ENCODE measurements around the gene CRIP1. TPM values are rescaled to one million over a fixed set of nuclear protein-coding genes. Genes with fewer than 3 reads are reported as not detected.

The CRIP1 gene
- total RNA-seq, 4 donors from 2014 or later, result 28.6 to 140 (median 76.2) TPM

GRCh38 chr14:105439710-105440553, 46.8 kb upstream of the CRIP1 start:
- Histone ChIP-seq H3K27ac (no peak overlapping the region), H3K36me3 (peaks cover 15% of the 10 kb centered on the region), H3K9me3 (no peaks in the 10 kb centered on the region), H3K27me3 (no peaks in the 10 kb centered on the region), H3K4me1 (peaks cover 10% of the 10 kb centered on the region), H3K4me3 (no peak overlapping the region)
- no peak for TF ChIP-seq POLR2AphosphoS5 (IDR thresholded peaks at IDR 0.05)
- TF ChIP-seq POLR2A (IDR thresholded peaks at IDR 0.05), result no peak
- TF ChIP-seq CTCF (IDR thresholded peaks at IDR 0.05), result no peak
- TF ChIP-seq EP300 (IDR thresholded peaks at IDR 0.05), result no peak
- no peak for DNase-seq (ENCODE audit: low spot score in 2 of 2)
- 94% methylated on average over 17 of the region's 33 CpGs for WGBS

- H3K9me3 ChIP-seq, result no peaks in the 10 kb centered on the region
- no peak overlapping the region for H3K4me3 ChIP-seq
- H3K36me3 ChIP-seq, result peaks cover 15% of the 10 kb centered on the region
- no peaks in the 10 kb centered on the region for H3K27me3 ChIP-seq
- DNase-seq (ENCODE audit: low spot score in 2 of 2), result no peak
- TF ChIP-seq POLR2AphosphoS5 (IDR thresholded peaks at IDR 0.05), result no peak
- no peak for TF ChIP-seq CTCF (IDR thresholded peaks at IDR 0.05)
- TF ChIP-seq EP300 (IDR thresholded peaks at IDR 0.05), result no peak
- no peak for TF ChIP-seq POLR2A (IDR thresholded peaks at IDR 0.05)
- H3K27ac ChIP-seq, result no peak overlapping the region
- whole genome bisulfite sequencing, result 88% methylated on average over 12 of the region's 15 CpGs
- peaks cover 10% of the 10 kb centered on the region for H3K4me1 ChIP-seq
Observed at GRCh38 chr14:105440554-105440900, 46.2 kb upstream of the CRIP1 start.

- Histone ChIP-seq H3K9me3 (no peaks in the 10 kb centered on the region), H3K4me1 (peaks cover 10% of the 10 kb centered on the region), H3K4me3 (no peak overlapping the region), H3K27ac (no peak overlapping the region), H3K27me3 (no peaks in the 10 kb centered on the region), H3K36me3 (peaks cover 15% of the 10 kb centered on the region)
- TF ChIP-seq CTCF (IDR thresholded peaks at IDR 0.05), result no peak
- no peak for TF ChIP-seq POLR2A (IDR thresholded peaks at IDR 0.05)
- no peak for DNase-seq (ENCODE audit: low spot score in 2 of 2)
- WGBS, result 95% methylated on average over 4 of the region's 9 CpGs
Observed at GRCh38 chr14:105440992-105441391, 45.7 kb upstream of the CRIP1 start.

GRCh38 chr14:105442125-105442524, 44.6 kb upstream of the CRIP1 start:
- no peaks in the 10 kb centered on the region for H3K9me3 ChIP-seq
- H3K4me1 ChIP-seq, result peaks cover 4% of the 10 kb centered on the region
- H3K27me3 ChIP-seq, result no peaks in the 10 kb centered on the region
- H3K36me3 ChIP-seq, result peaks cover 15% of the 10 kb centered on the region
- H3K27ac ChIP-seq, result no peak overlapping the region
- TF ChIP-seq POLR2A (IDR thresholded peaks at IDR 0.05) (no peak), POLR2AphosphoS5 (IDR thresholded peaks at IDR 0.05) (no peak)
- DNase-seq (ENCODE audit: low spot score in 2 of 2), result no peak
- 84% methylated on average over 17 of the region's 17 CpGs for WGBS
- H3K4me3 ChIP-seq, result no peak overlapping the region

GRCh38 chr14:105442834-105443233, 43.9 kb upstream of the CRIP1 start:
- Histone ChIP-seq H3K9me3 (no peaks in the 10 kb centered on the region), H3K36me3 (peaks cover 15% of the 10 kb centered on the region), H3K4me3 (no peak overlapping the region), H3K4me1 (no peaks in the 10 kb centered on the region), H3K27ac (no peak overlapping the region), H3K27me3 (no peaks in the 10 kb centered on the region)
- TF ChIP-seq EP300 (IDR thresholded peaks at IDR 0.05) (no peak), POLR2A (IDR thresholded peaks at IDR 0.05) (no peak), POLR2AphosphoS5 (IDR thresholded peaks at IDR 0.05) (no peak), CTCF (IDR thresholded peaks at IDR 0.05) (no peak)
- no peak for DNase-seq (ENCODE audit: low spot score in 2 of 2)
- WGBS, result 83% methylated on average over 9 of the region's 12 CpGs

Measured in suprapubic skin (tissue), 4 donors.